Hepatocyte (in vitro differentiated cells): Measurements from ENCODE around the gene NRCAM. TPM values are rescaled to one million over a fixed set of nuclear protein-coding genes. Genes with fewer than 3 reads are reported as not detected.

Experiments used
- DNase-seq: peaks from one replicate; pipeline ENCODE4 v3.0.0-alpha.2; 2016; ENCODE audit warnings: low spot score
- H2AFZ ChIP-seq: fragments of 200-600 bp; sonication (generic); 2 replicates; pipeline ENCODE4 v1.6.0; 2016; ENCODE audit warnings: antibody characterized with exemption, mild to moderate bottlenecking
- H3K27ac ChIP-seq: fragments of 200-600 bp; sonication (generic); 2 replicates; pipeline ENCODE4 v1.5.1; 2016; ENCODE audit warnings: mild to moderate bottlenecking
- H3K27me3 ChIP-seq: fragments of 200-600 bp; sonication (generic); 2 replicates; pipeline ENCODE4 v1.6.1; 2016
- H3K36me3 ChIP-seq: fragments of 200-600 bp; sonication (generic); replicated peaks from 2 replicates; pipeline ENCODE4 v1.5.1; 2016; ENCODE audit warnings: low read depth; ENCODE audit not compliant: insufficient read depth
- H3K4me1 ChIP-seq: fragments of 200-600 bp; sonication (generic); 2 replicates; pipeline ENCODE4 v1.5.1; 2016; ENCODE audit warnings: mild to moderate bottlenecking, moderate library complexity; ENCODE audit not compliant: insufficient read depth
- H3K4me2 ChIP-seq: fragments of 200-600 bp; sonication (generic); 2 replicates; pipeline ENCODE4 v1.6.0; 2016
- H3K4me3 ChIP-seq: fragments of 200-600 bp; sonication (generic); 2 replicates; pipeline ENCODE4 v1.5.1; 2016; ENCODE audit warnings: mild to moderate bottlenecking
- H3K79me2 ChIP-seq: fragments of 200-600 bp; sonication (generic); 2 replicates; pipeline ENCODE4 v1.6.0; 2017; ENCODE audit warnings: mild to moderate bottlenecking
- H3K9me2 ChIP-seq: fragments of 200-600 bp; sonication (generic); replicated peaks from 2 replicates; pipeline ENCODE4 v1.6.0; 2017; ENCODE audit warnings: mild to moderate bottlenecking; ENCODE audit not compliant: insufficient read depth
- H3K9me3 ChIP-seq: fragments of 200-600 bp; sonication (generic); 2 replicates; pipeline ENCODE4 v1.5.1; 2016; ENCODE audit warnings: low read depth, mild to moderate bottlenecking
- H4K20me1 ChIP-seq: fragments of 200-600 bp; sonication (generic); 2 replicates; pipeline ENCODE4 v1.6.0; 2016; ENCODE audit warnings: mild to moderate bottlenecking; ENCODE audit not compliant: insufficient read depth, poor library complexity, severe bottlenecking
- CTCF ChIP-seq: fragments of 200-600 bp; sonication (generic); IDR thresholded peaks from 2 replicates; pipeline ENCODE4 v1.5.1; 2016; ENCODE audit warnings: antibody characterized with exemption, mild to moderate bottlenecking; ENCODE audit not compliant: poor library complexity
- EZH2 ChIP-seq: fragments of 200-600 bp; sonication (generic); IDR thresholded peaks from 2 replicates; pipeline ENCODE4 v1.6.1; 2016; ENCODE audit warnings: antibody characterized with exemption, mild to moderate bottlenecking, borderline replicate concordance
- EZH2phosphoT487 ChIP-seq: fragments of 200-600 bp; sonication (generic); IDR thresholded peaks from one replicate; pipeline ENCODE4 v1.6.1; 2018; ENCODE audit warnings: antibody characterized with exemption, mild to moderate bottlenecking, low read depth, moderate library complexity; ENCODE audit not compliant: unreplicated experiment, severe bottlenecking
- WGBS: methylation state at CpG from one replicate; pipeline ENCODE4 v1.1.6; 2016; ENCODE audit warnings: low lambda C conversion rate; ENCODE audit errors: missing lambda C conversion rate; 5-methylcytosine and 5-hydroxymethylcytosine counted together
- polyA plus RNA-seq: library from polyadenylated mRNA; unstranded; fragments of >200 nt; fragmentation: Nextera tagmentation; extraction: Ambion mirVana; gene quantifications from 2 replicates; pipeline ENCODE4 v1.2.1, GENCODE V29; 2016
- total RNA-seq: library from RNA; depleted of rRNA; stranded (reverse); fragments of >200 nt; gene quantifications from 2 replicates; pipeline ENCODE4 v1.2.3, GENCODE V29; 2014

Gene NRCAM
- total and polyA plus RNA-seq, 2 experiments from 2014 or later = 16.0 to 34.4 TPM

- Histone ChIP-seq H3K9me3 (no peaks in the 10 kb centered on the region), H3K4me2 (no peak overlapping the region), H4K20me1 (no peaks in the 10 kb centered on the region), H2AFZ (no peak overlapping the region), H3K36me3 (no peaks in the 10 kb centered on the region), H3K9me2 (no peaks in the 10 kb centered on the region), H3K79me2 (no peaks in the 10 kb centered on the region), H3K27me3 (no peaks in the 10 kb centered on the region), H3K4me3 (no peak overlapping the region), H3K27ac (no peak overlapping the region), H3K4me1 (peaks cover 7% of the 10 kb centered on the region)
- TF ChIP-seq EZH2phosphoT487 (no peak), EZH2 (no peak), CTCF (no peak)
- no peak for DNase-seq
Measured at GRCh38 chr7:108122181-108122580, 334.1 kb downstream of the NRCAM start.

GRCh38 chr7:108120933-108121332, 335.3 kb downstream of the NRCAM start:
- Histone ChIP-seq H3K27me3 (no peaks in the 10 kb centered on the region), H2AFZ (no peak overlapping the region), H3K36me3 (no peaks in the 10 kb centered on the region), H3K27ac (no peak overlapping the region), H3K9me3 (no peaks in the 10 kb centered on the region), H4K20me1 (no peaks in the 10 kb centered on the region), H3K9me2 (no peaks in the 10 kb centered on the region), H3K4me3 (no peak overlapping the region), H3K4me1 (peaks cover 7% of the 10 kb centered on the region), H3K4me2 (no peak overlapping the region), H3K79me2 (no peaks in the 10 kb centered on the region)
- no peak for TF ChIP-seq EZH2phosphoT487
- no peak for TF ChIP-seq CTCF
- TF ChIP-seq EZH2 = no peak
- no peak for DNase-seq
- WGBS = 77% methylated on average over 3 of the region's 3 CpGs

GRCh38 chr7:108120196-108120595, 336.0 kb downstream of the NRCAM start:
- no peaks in the 10 kb centered on the region for H4K20me1 ChIP-seq
- peaks cover 7% of the 10 kb centered on the region for H3K4me1 ChIP-seq
- H2AFZ ChIP-seq = no peak overlapping the region
- H3K9me3 ChIP-seq = no peaks in the 10 kb centered on the region
- 78% methylated on average over 3 of the region's 3 CpGs for WGBS
- H3K4me3 ChIP-seq = no peak overlapping the region
- TF ChIP-seq EZH2phosphoT487 (no peak), EZH2 (no peak), CTCF (no peak)
- no peaks in the 10 kb centered on the region for H3K79me2 ChIP-seq
- no peaks in the 10 kb centered on the region for H3K9me2 ChIP-seq
- no peaks in the 10 kb centered on the region for H3K27me3 ChIP-seq
- no peak for DNase-seq
- H3K36me3 ChIP-seq = no peaks in the 10 kb centered on the region
- H3K4me2 ChIP-seq = no peak overlapping the region
- H3K27ac ChIP-seq = no peak overlapping the region

GRCh38 chr7:108118959-108119358, 337.3 kb downstream of the NRCAM start:
- Histone ChIP-seq H3K27ac (no peak overlapping the region), H3K4me2 (no peak overlapping the region), H3K9me2 (no peaks in the 10 kb centered on the region), H3K4me1 (peaks cover 7% of the 10 kb centered on the region), H4K20me1 (no peaks in the 10 kb centered on the region), H3K36me3 (no peaks in the 10 kb centered on the region), H3K9me3 (no peaks in the 10 kb centered on the region), H2AFZ (no peak overlapping the region), H3K27me3 (no peaks in the 10 kb centered on the region), H3K4me3 (no peak overlapping the region), H3K79me2 (no peaks in the 10 kb centered on the region)
- no peak for TF ChIP-seq EZH2
- no peak for TF ChIP-seq EZH2phosphoT487
- TF ChIP-seq CTCF = no peak
- 96% methylated on average over 2 of the region's 2 CpGs for WGBS
- DNase-seq = no peak
